ENCODE measurements around the gene DESI1.

DNA sequence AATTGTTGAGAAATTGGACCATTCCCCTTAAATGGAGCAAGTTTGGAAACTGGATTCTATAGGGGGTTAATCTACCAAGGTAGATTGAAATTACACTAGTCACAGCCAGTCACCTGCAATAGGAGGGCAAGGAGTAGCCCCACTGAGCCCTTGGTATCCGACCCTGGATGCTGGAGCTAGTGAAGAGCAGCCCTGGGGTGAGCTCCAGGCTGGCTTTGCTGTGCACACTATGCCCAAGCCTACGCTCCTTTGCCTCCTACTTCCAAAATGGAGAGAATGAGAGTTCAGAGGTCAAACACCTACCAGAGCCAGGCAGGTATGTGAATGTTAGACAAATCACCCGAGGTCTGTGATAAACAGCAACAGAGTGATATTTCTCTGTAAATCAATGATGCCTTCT is 44.1 kb upstream of the DESI1 start:
- no peak for TF ChIP-seq GATA3 (IDR thresholded peaks at IDR 0.05; ENCODE audit: low read depth, low read length)
- no peak for TF ChIP-seq GATA2 (IDR thresholded peaks at IDR 0.05; ENCODE audit: low read depth, low read length)

Data from SH-SY5Y (cell line).